ENCODE results near the gene RAI1.

RAI1 gene

GRCh38 chr17:17792551-17793377 is 111.5 kb downstream of the RAI1 start:
- Histone ChIP-seq H3K4me1 (ENCODE audit: control insufficient read depth, insufficient read depth, low read length, poor library complexity, severe bottlenecking) (peaks cover 24% of the 10 kb centered on the region), H3K36me3 (ENCODE audit: control insufficient read depth, insufficient read depth, low read length) (peaks cover 46% of the 10 kb centered on the region), H3K4me3 (ENCODE audit: extremely low read depth, insufficient read depth, low read length, poor library complexity, severe bottlenecking) (no peak overlapping the region), H3K27ac (ENCODE audit: low read depth, low read length, severe bottlenecking) (peak overlapping the region; percentile 16), H3K9me3 (ENCODE audit: control insufficient read depth, low read length) (no peaks in the 10 kb centered on the region)
- WGBS, 2 experiments (ENCODE audit: insufficient coverage in 2 of 2) = 25 to 31% methylated on average over 30 of the region's 38 CpGs

- peak overlapping the region; percentile 16 for H3K27ac ChIP-seq (ENCODE audit: low read depth, low read length, severe bottlenecking)
- H3K4me3 ChIP-seq (ENCODE audit: extremely low read depth, insufficient read depth, low read length, poor library complexity, severe bottlenecking) = no peak overlapping the region
- H3K36me3 ChIP-seq (ENCODE audit: control insufficient read depth, insufficient read depth, low read length) = peaks cover 54% of the 10 kb centered on the region
- WGBS, 2 experiments (ENCODE audit: insufficient coverage in 2 of 2) = 94% methylated on average over 20 to 30 of the region's 30 CpGs
- peaks cover 24% of the 10 kb centered on the region for H3K4me1 ChIP-seq (ENCODE audit: control insufficient read depth, insufficient read depth, low read length, poor library complexity, severe bottlenecking)
- no peaks in the 10 kb centered on the region for H3K9me3 ChIP-seq (ENCODE audit: control insufficient read depth, low read length)
Measured at GRCh38 chr17:17793378-17794214, 112.3 kb downstream of the RAI1 start.

- H3K36me3 ChIP-seq (ENCODE audit: control insufficient read depth, insufficient read depth, low read length) = peaks cover 62% of the 10 kb centered on the region
- H3K4me3 ChIP-seq (ENCODE audit: extremely low read depth, insufficient read depth, low read length, poor library complexity, severe bottlenecking) = no peak overlapping the region
- peaks cover 24% of the 10 kb centered on the region for H3K4me1 ChIP-seq (ENCODE audit: control insufficient read depth, insufficient read depth, low read length, poor library complexity, severe bottlenecking)
- no peaks in the 10 kb centered on the region for H3K9me3 ChIP-seq (ENCODE audit: control insufficient read depth, low read length)
- 96% methylated on average over 30 to 31 of the region's 31 CpGs for WGBS, 2 experiments (ENCODE audit: insufficient coverage in 2 of 2)
- no peak overlapping the region for H3K27ac ChIP-seq (ENCODE audit: low read depth, low read length, severe bottlenecking)
Measured at GRCh38 chr17:17794382-17794781, 113.1 kb downstream of the RAI1 start.

- peaks cover 70% of the 10 kb centered on the region for H3K36me3 ChIP-seq (ENCODE audit: control insufficient read depth, insufficient read depth, low read length)
- H3K4me1 ChIP-seq (ENCODE audit: control insufficient read depth, insufficient read depth, low read length, poor library complexity, severe bottlenecking) = peaks cover 24% of the 10 kb centered on the region
- H3K9me3 ChIP-seq (ENCODE audit: control insufficient read depth, low read length) = no peaks in the 10 kb centered on the region
- WGBS, 2 experiments (ENCODE audit: insufficient coverage in 2 of 2) = 97 to 100% methylated on average over 6 of the region's 12 CpGs
- H3K4me3 ChIP-seq (ENCODE audit: extremely low read depth, insufficient read depth, low read length, poor library complexity, severe bottlenecking) = no peak overlapping the region
- no peak overlapping the region for H3K27ac ChIP-seq (ENCODE audit: low read depth, low read length, severe bottlenecking)
Measured at GRCh38 chr17:17795296-17795695, 114.0 kb downstream of the RAI1 start.

GRCh38 chr17:17795946-17796786 is 114.9 kb downstream of the RAI1 start:
- Histone ChIP-seq H3K36me3 (ENCODE audit: control insufficient read depth, insufficient read depth, low read length) (peaks cover 78% of the 10 kb centered on the region), H3K4me3 (ENCODE audit: extremely low read depth, insufficient read depth, low read length, poor library complexity, severe bottlenecking) (no peak overlapping the region), H3K4me1 (ENCODE audit: control insufficient read depth, insufficient read depth, low read length, poor library complexity, severe bottlenecking) (peaks cover 24% of the 10 kb centered on the region), H3K9me3 (ENCODE audit: control insufficient read depth, low read length) (no peaks in the 10 kb centered on the region), H3K27ac (ENCODE audit: low read depth, low read length, severe bottlenecking) (no peak overlapping the region)
- 96% methylated on average over 30 to 31 of the region's 40 CpGs for WGBS, 2 experiments (ENCODE audit: insufficient coverage in 2 of 2)

GRCh38 chr17:17796787-17797061 is 115.5 kb downstream of the RAI1 start:
- Histone ChIP-seq H3K27ac (ENCODE audit: low read depth, low read length, severe bottlenecking) (no peak overlapping the region), H3K4me1 (ENCODE audit: control insufficient read depth, insufficient read depth, low read length, poor library complexity, severe bottlenecking) (peaks cover 19% of the 10 kb centered on the region), H3K9me3 (ENCODE audit: control insufficient read depth, low read length) (no peaks in the 10 kb centered on the region), H3K4me3 (ENCODE audit: extremely low read depth, insufficient read depth, low read length, poor library complexity, severe bottlenecking) (no peak overlapping the region), H3K36me3 (ENCODE audit: control insufficient read depth, insufficient read depth, low read length) (peaks cover 83% of the 10 kb centered on the region)
- WGBS, 2 experiments (ENCODE audit: insufficient coverage in 2 of 2) = 95 to 99% methylated on average over 12 to 13 of the region's 13 CpGs

- H3K9me3 ChIP-seq (ENCODE audit: control insufficient read depth, low read length) = no peaks in the 10 kb centered on the region
- peaks cover 13% of the 10 kb centered on the region for H3K4me1 ChIP-seq (ENCODE audit: control insufficient read depth, insufficient read depth, low read length, poor library complexity, severe bottlenecking)
- 94 to 98% methylated on average over 29 of the region's 30 CpGs for WGBS, 2 experiments (ENCODE audit: insufficient coverage in 2 of 2)
- H3K36me3 ChIP-seq (ENCODE audit: control insufficient read depth, insufficient read depth, low read length) = peaks cover 86% of the 10 kb centered on the region
- H3K4me3 ChIP-seq (ENCODE audit: extremely low read depth, insufficient read depth, low read length, poor library complexity, severe bottlenecking) = no peak overlapping the region
- no peak overlapping the region for H3K27ac ChIP-seq (ENCODE audit: low read depth, low read length, severe bottlenecking)
Measured at GRCh38 chr17:17797119-17797809, 116.0 kb downstream of the RAI1 start.

- Histone ChIP-seq H3K4me1 (ENCODE audit: control insufficient read depth, insufficient read depth, low read length, poor library complexity, severe bottlenecking) (peaks cover 5% of the 10 kb centered on the region), H3K27ac (ENCODE audit: low read depth, low read length, severe bottlenecking) (no peak overlapping the region), H3K9me3 (ENCODE audit: control insufficient read depth, low read length) (no peaks in the 10 kb centered on the region), H3K4me3 (ENCODE audit: extremely low read depth, insufficient read depth, low read length, poor library complexity, severe bottlenecking) (no peak overlapping the region), H3K36me3 (ENCODE audit: control insufficient read depth, insufficient read depth, low read length) (peaks cover 88% of the 10 kb centered on the region)
- WGBS, 2 experiments (ENCODE audit: insufficient coverage in 2 of 2) = 94 to 95% methylated on average over 18 to 24 of the region's 25 CpGs
Measured at GRCh38 chr17:17798010-17798556, 116.8 kb downstream of the RAI1 start.

GRCh38 chr17:17798573-17799255 is 117.5 kb downstream of the RAI1 start:
- Histone ChIP-seq H3K36me3 (ENCODE audit: control insufficient read depth, insufficient read depth, low read length) (peaks cover 88% of the 10 kb centered on the region), H3K4me3 (ENCODE audit: extremely low read depth, insufficient read depth, low read length, poor library complexity, severe bottlenecking) (no peak overlapping the region), H3K27ac (ENCODE audit: low read depth, low read length, severe bottlenecking) (no peak overlapping the region), H3K4me1 (ENCODE audit: control insufficient read depth, insufficient read depth, low read length, poor library complexity, severe bottlenecking) (no peaks in the 10 kb centered on the region), H3K9me3 (ENCODE audit: control insufficient read depth, low read length) (no peaks in the 10 kb centered on the region)
- WGBS, 2 experiments (ENCODE audit: insufficient coverage in 2 of 2) = 95% methylated on average over 11 of the region's 16 CpGs
